Mesothelial cell of epicardium (in vitro differentiated cells): ENCODE data around the gene ORM2. TPM values are rescaled to one million over a fixed set of nuclear protein-coding genes. Genes with fewer than 3 reads are reported as not detected.

Source experiments
- DNase-seq, 2 experiments: peaks; one replicate each; pipeline ENCODE4 v3.0.0; 2021; ENCODE audit warnings: low spot score in 2 of 2; ENCODE audit not compliant: unreplicated experiment in 2 of 2
- H3K27ac Mint-ChIP-seq: 2 replicates; pipeline ENCODE4 v1.8.0; 2021; ENCODE audit warnings: mixed read lengths
- H3K27me3 Mint-ChIP-seq: 2 replicates; pipeline ENCODE4 v1.8.0; 2021; ENCODE audit warnings: low read depth, mixed read lengths
- H3K36me3 Mint-ChIP-seq: 2 replicates; pipeline ENCODE4 v1.8.0; 2021; ENCODE audit warnings: mixed read lengths
- H3K4me1 Mint-ChIP-seq: 2 replicates; pipeline ENCODE4 v1.8.0; 2021; ENCODE audit warnings: mixed read lengths
- H3K4me3 Mint-ChIP-seq: 2 replicates; pipeline ENCODE4 v1.8.0; 2021; ENCODE audit warnings: mild to moderate bottlenecking, moderate library complexity, mixed read lengths
- H3K9me3 Mint-ChIP-seq: 2 replicates; pipeline ENCODE4 v1.8.0; 2021; ENCODE audit warnings: mixed read lengths
- CTCF ChIP-seq: fragments of 200-600 bp; sonication (generic); IDR thresholded peaks from one replicate; pipeline ENCODE4 v1.5.0; 2021; ENCODE audit warnings: antibody characterized with exemption; ENCODE audit not compliant: unreplicated experiment
- total RNA-seq: library from RNA; stranded (reverse); gene quantifications from 3 replicates; pipeline ENCODE4 v1.2.1, GENCODE V29; 2021

The ORM2 gene
- total RNA-seq, 1 donor from 2014 or later = not detected

GRCh38 chr9:114287763-114288192, 41.9 kb upstream of the ORM2 start:
- Mint-ChIP-seq H3K9me3 (no peaks in the 10 kb centered on the region), H3K27ac (peak overlapping the region; percentile 86), H3K36me3 (peaks cover 23% of the 10 kb centered on the region), H3K27me3 (no peaks in the 10 kb centered on the region), H3K4me3 (no peak overlapping the region), H3K4me1 (peaks cover 28% of the 10 kb centered on the region)
- DNase-seq = peak; percentile 8 to 34
- no peak for TF ChIP-seq CTCF

GRCh38 chr9:114288193-114289091, 41.2 kb upstream of the ORM2 start:
- peak; percentile 21 to 59 for DNase-seq
- H3K36me3 Mint-ChIP-seq = peaks cover 25% of the 10 kb centered on the region
- peaks cover 4% of the 10 kb centered on the region for H3K9me3 Mint-ChIP-seq
- no peak overlapping the region for H3K4me3 Mint-ChIP-seq
- peaks cover 24% of the 10 kb centered on the region for H3K4me1 Mint-ChIP-seq
- H3K27ac Mint-ChIP-seq = peak overlapping the region; percentile 86
- TF ChIP-seq CTCF = no peak
- H3K27me3 Mint-ChIP-seq = no peaks in the 10 kb centered on the region

GRCh38 chr9:114289106-114289505, 40.6 kb upstream of the ORM2 start:
- peaks cover 24% of the 10 kb centered on the region for H3K4me1 Mint-ChIP-seq
- peaks cover 27% of the 10 kb centered on the region for H3K36me3 Mint-ChIP-seq
- TF ChIP-seq CTCF = no peak
- H3K27me3 Mint-ChIP-seq = no peaks in the 10 kb centered on the region
- peaks cover 5% of the 10 kb centered on the region for H3K9me3 Mint-ChIP-seq
- no peak overlapping the region for H3K27ac Mint-ChIP-seq
- DNase-seq = peak in 1 of 2 experiments; percentile 33
- H3K4me3 Mint-ChIP-seq = no peak overlapping the region

- DNase-seq = peak in 1 of 2 experiments; percentile 38
Observed at GRCh38 chr9:114289571-114290481, 39.8 kb upstream of the ORM2 start.

More at GRCh38 chr9:114289571-114290481, 39.8 kb upstream of the ORM2 start:
- Mint-ChIP-seq H3K4me3 (no peak overlapping the region), H3K9me3 (peaks cover 12% of the 10 kb centered on the region), H3K27ac (no peak overlapping the region), H3K4me1 (peaks cover 24% of the 10 kb centered on the region), H3K36me3 (peaks cover 32% of the 10 kb centered on the region), H3K27me3 (no peaks in the 10 kb centered on the region)
- TF ChIP-seq CTCF = no peak
